ENCODE results near the gene GPD1L.
"Not testable (repeated sequence)": the region's sequence is repeated elsewhere in the genome, so short reads cannot be mapped to it uniquely, and the experiment has no call there.

Gene GPD1L

GRCh38 chr3:32104492-32104891, 1.9 kb upstream of the GPD1L start:
- no peak for TF ChIP-seq CTCF (IDR thresholded peaks at IDR 0.05; ENCODE audit: borderline replicate concordance, control extremely low read depth, extremely low read depth, insufficient read depth, missing control alignments)
- in situ Hi-C loops (cut with MboI; ENCODE audit: low sequenced_read_pairs, unreplicated experiment), result no loop called here
- DNase-seq (ENCODE audit: low spot score), result no peak

- DNase-seq (ENCODE audit: low spot score), result no peak
- in situ Hi-C loops (cut with MboI; ENCODE audit: low sequenced_read_pairs, unreplicated experiment), result no loop called here
- no peak for TF ChIP-seq CTCF (IDR thresholded peaks at IDR 0.05; ENCODE audit: borderline replicate concordance, control extremely low read depth, extremely low read depth, insufficient read depth, missing control alignments)
Measured at GRCh38 chr3:32105291-32106131, 909 bp upstream of the GPD1L start.

- TF ChIP-seq CTCF (IDR thresholded peaks at IDR 0.05; ENCODE audit: borderline replicate concordance, control extremely low read depth, extremely low read depth, insufficient read depth, missing control alignments), result no peak
- in situ Hi-C loops (cut with MboI; ENCODE audit: low sequenced_read_pairs, unreplicated experiment), result no loop called here
- peak; percentile 21 for DNase-seq (ENCODE audit: low spot score)
Measured at GRCh38 chr3:32106929-32107362, 526 bp downstream of the GPD1L start.

- DNase-seq (ENCODE audit: low spot score); in situ Hi-C loops (cut with MboI; ENCODE audit: low sequenced_read_pairs, unreplicated experiment): not testable (repeated sequence)
Measured at GRCh38 chr3:32108224-32108623, 1.8 kb downstream of the GPD1L start.

- no peak for DNase-seq (ENCODE audit: low spot score)
- TF ChIP-seq CTCF (IDR thresholded peaks at IDR 0.05; ENCODE audit: borderline replicate concordance, control extremely low read depth, extremely low read depth, insufficient read depth, missing control alignments), result no peak
- in situ Hi-C loops (cut with MboI; ENCODE audit: low sequenced_read_pairs, unreplicated experiment), result no loop called here
Measured at GRCh38 chr3:32109256-32109655, 2.8 kb downstream of the GPD1L start.

GRCh38 chr3:32110233-32110760, 3.9 kb downstream of the GPD1L start:
- DNase-seq (ENCODE audit: low spot score), result no peak
- in situ Hi-C loops (cut with MboI; ENCODE audit: low sequenced_read_pairs, unreplicated experiment), result no loop called here

More at GRCh38 chr3:32110233-32110760, 3.9 kb downstream of the GPD1L start:
- TF ChIP-seq CTCF (IDR thresholded peaks at IDR 0.05; ENCODE audit: borderline replicate concordance, control extremely low read depth, extremely low read depth, insufficient read depth, missing control alignments), result no peak

All from GM13976 (cell line).